GM19328 (cell line): ENCODE data around the gene AK2.
"Not testable (repeated sequence)": the region's sequence is repeated elsewhere in the genome, so short reads cannot be mapped to it uniquely, and the experiment has no call there.

Source experiments
- ATAC-seq: cut with Tn5 transposase; IDR thresholded peaks from one replicate; pipeline ENCODE4 v1.9.1; 2021; ENCODE audit warnings: mild to moderate bottlenecking, moderate library complexity; ENCODE audit not compliant: unreplicated experiment

The AK2 gene

GRCh38 chr1:33024430-33025179 lies 12.1 kb downstream of the AK2 start:
- not testable (repeated sequence) for ATAC-seq

GRCh38 chr1:33022650-33023200 lies 14.0 kb downstream of the AK2 start:
- no peak for ATAC-seq

- ATAC-seq: no peak
Observed at GRCh38 chr1:33021567-33022431, 14.9 kb downstream of the AK2 start.

GRCh38 chr1:33018112-33018511 lies 18.6 kb downstream of the AK2 start:
- ATAC-seq: no peak

- no peak for ATAC-seq
Observed at GRCh38 chr1:33017175-33017574, 19.5 kb downstream of the AK2 start.

GRCh38 chr1:33015216-33015615 lies 21.5 kb downstream of the AK2 start:
- no peak for ATAC-seq

- ATAC-seq: no peak
Observed at GRCh38 chr1:33014464-33015163, 22.1 kb downstream of the AK2 start.

- ATAC-seq: no peak
Observed at GRCh38 chr1:33013791-33014190, 22.9 kb downstream of the AK2 start.

GRCh38 chr1:33012165-33012564 lies 24.5 kb downstream of the AK2 start:
- ATAC-seq: no peak

- ATAC-seq: no peak
Observed at GRCh38 chr1:33010932-33011731, 25.6 kb downstream of the AK2 start.

GRCh38 chr1:33009561-33009960 lies 27.1 kb downstream of the AK2 start:
- no peak for ATAC-seq

GRCh38 chr1:33008051-33008914 lies 28.4 kb downstream of the AK2 start:
- no peak for ATAC-seq

- ATAC-seq: no peak
Observed at GRCh38 chr1:33007190-33008050, 29.3 kb downstream of the AK2 start.

- ATAC-seq: no peak
Observed at GRCh38 chr1:33005838-33006421, 30.8 kb downstream of the AK2 start.

GRCh38 chr1:33005117-33005837 lies 31.4 kb downstream of the AK2 start:
- no peak for ATAC-seq

- ATAC-seq: no peak
Observed at GRCh38 chr1:33004613-33005012, 32.1 kb downstream of the AK2 start.

GRCh38 chr1:33003657-33004056 lies 33.0 kb downstream of the AK2 start:
- no peak for ATAC-seq
